ENCODE data around the gene PCA3. TPM values are rescaled to one million over a fixed set of nuclear protein-coding genes. Genes with fewer than 3 reads are reported as not detected.

Gene PCA3
- total RNA-seq, 1 experiment from 2014 or later = not detected

- no peaks in the 10 kb centered on the region for H3K36me3 ChIP-seq (ENCODE audit: low read depth)
- no peaks in the 10 kb centered on the region for H3K9me2 ChIP-seq (ENCODE audit: insufficient read depth)
- H4K20me1 ChIP-seq (ENCODE audit: insufficient read depth) = no peaks in the 10 kb centered on the region
- H3K27me3 ChIP-seq (ENCODE audit: insufficient read depth, low read depth) = peaks cover 33% of the 10 kb centered on the region
- H3K4me2 ChIP-seq = no peak overlapping the region
- H2AFZ ChIP-seq = no peak overlapping the region; the same call in 1 of the 2 replicates
- no peak overlapping the region for H3K4me3 ChIP-seq
- no peak overlapping the region for H3K27ac ChIP-seq
- no peaks in the 10 kb centered on the region for H3F3A ChIP-seq (ENCODE audit: insufficient read depth, low read depth)
- no peaks in the 10 kb centered on the region for H3K79me2 ChIP-seq (ENCODE audit: low read depth)
- no peaks in the 10 kb centered on the region for H3K9me3 ChIP-seq (ENCODE audit: insufficient read depth, low read depth)
- TF ChIP-seq CTCF (conservative IDR thresholded peaks at IDR 0.05) = no peak
- TF ChIP-seq EZH2 (IDR thresholded peaks at IDR 0.05; ENCODE audit: low read depth) = no peak
- ChIA-PET POLR2A (ENCODE audit: unreplicated experiment) (no interaction called here), CTCF (no interaction called here)
- no TSS peak for BruUV-seq (replicated peaks)
- intact Hi-C loops (cut with micrococcal nuclease; ENCODE audit: unreplicated experiment) = no loop called here
- peaks cover 9% of the 10 kb centered on the region; the same call in 1 of the 2 replicates for H3K4me1 ChIP-seq (replicated peaks; ENCODE audit: insufficient read depth)
- DNase-seq = peak; percentile 65
These were observed 54.0 kb downstream of the PCA3 start for GRCh38 chr9:76818271-76818670.

GRCh38 chr9:76820431-76820830 lies 56.2 kb downstream of the PCA3 start:
- no peak overlapping the region for H3K4me3 ChIP-seq
- H3K4me1 ChIP-seq (replicated peaks; ENCODE audit: insufficient read depth) = peaks cover 9% of the 10 kb centered on the region; the same call in 1 of the 2 replicates
- no peak overlapping the region for H2AFZ ChIP-seq
- BruUV-seq (replicated peaks) = no TSS peak
- no peaks in the 10 kb centered on the region for H3K9me3 ChIP-seq (ENCODE audit: insufficient read depth, low read depth)
- CTCF ChIA-PET = no interaction called here
- no peaks in the 10 kb centered on the region for H3F3A ChIP-seq (ENCODE audit: insufficient read depth, low read depth)
- no peaks in the 10 kb centered on the region for H3K36me3 ChIP-seq (ENCODE audit: low read depth)
- H3K27ac ChIP-seq = no peak overlapping the region
- no peaks in the 10 kb centered on the region for H3K79me2 ChIP-seq (ENCODE audit: low read depth)
- POLR2A ChIA-PET (ENCODE audit: unreplicated experiment) = no interaction called here
- TF ChIP-seq EZH2 (IDR thresholded peaks at IDR 0.05; ENCODE audit: low read depth) (no peak), CTCF (conservative IDR thresholded peaks at IDR 0.05) (no peak)
- no peaks in the 10 kb centered on the region for H3K9me2 ChIP-seq (ENCODE audit: insufficient read depth)
- intact Hi-C loops (cut with micrococcal nuclease; ENCODE audit: unreplicated experiment) = no loop called here
- no peak for DNase-seq
- no peaks in the 10 kb centered on the region for H4K20me1 ChIP-seq (ENCODE audit: insufficient read depth)
- no peak overlapping the region for H3K4me2 ChIP-seq
- H3K27me3 ChIP-seq (ENCODE audit: insufficient read depth, low read depth) = peaks cover 16% of the 10 kb centered on the region

- DNase-seq = no peak
- H3K27ac ChIP-seq = no peak overlapping the region
- no peaks in the 10 kb centered on the region for H3K36me3 ChIP-seq (ENCODE audit: low read depth)
- peaks cover 14% of the 10 kb centered on the region; the same call in 1 of the 2 replicates for H3K27me3 ChIP-seq (ENCODE audit: insufficient read depth, low read depth)
- no peaks in the 10 kb centered on the region for H3K79me2 ChIP-seq (ENCODE audit: low read depth)
- no peak overlapping the region for H2AFZ ChIP-seq
- H3K4me3 ChIP-seq = no peak overlapping the region
- H3F3A ChIP-seq (ENCODE audit: insufficient read depth, low read depth) = no peaks in the 10 kb centered on the region
- no peaks in the 10 kb centered on the region for H3K9me3 ChIP-seq (ENCODE audit: insufficient read depth, low read depth)
- 0 out of 2 replicates have a peak, but pooled peaks cover under 1% of the 10 kb centered on the region for H3K9me2 ChIP-seq (ENCODE audit: insufficient read depth)
- no peaks in the 10 kb centered on the region for H3K4me1 ChIP-seq (replicated peaks; ENCODE audit: insufficient read depth)
- ChIA-PET CTCF (no interaction called here), POLR2A (ENCODE audit: unreplicated experiment) (interaction anchor here (0.6 kb wide), 1 partner anchor 1760 kb away, joined by 5 read pairs; no protein-coding TSS in a partner anchor)
- intact Hi-C loops (cut with micrococcal nuclease; ENCODE audit: unreplicated experiment) = no loop called here
- no peak for TF ChIP-seq CTCF (conservative IDR thresholded peaks at IDR 0.05)
- TF ChIP-seq EZH2 (IDR thresholded peaks at IDR 0.05; ENCODE audit: low read depth) = no peak
- H4K20me1 ChIP-seq (ENCODE audit: insufficient read depth) = no peaks in the 10 kb centered on the region
- no TSS peak for BruUV-seq (replicated peaks)
- H3K4me2 ChIP-seq = no peak overlapping the region
These were observed 63.2 kb downstream of the PCA3 start for GRCh38 chr9:76827296-76828080.

Measured in PC-9 (cell line).